ENCODE data around the gene HRH4.

The HRH4 gene

DNA sequence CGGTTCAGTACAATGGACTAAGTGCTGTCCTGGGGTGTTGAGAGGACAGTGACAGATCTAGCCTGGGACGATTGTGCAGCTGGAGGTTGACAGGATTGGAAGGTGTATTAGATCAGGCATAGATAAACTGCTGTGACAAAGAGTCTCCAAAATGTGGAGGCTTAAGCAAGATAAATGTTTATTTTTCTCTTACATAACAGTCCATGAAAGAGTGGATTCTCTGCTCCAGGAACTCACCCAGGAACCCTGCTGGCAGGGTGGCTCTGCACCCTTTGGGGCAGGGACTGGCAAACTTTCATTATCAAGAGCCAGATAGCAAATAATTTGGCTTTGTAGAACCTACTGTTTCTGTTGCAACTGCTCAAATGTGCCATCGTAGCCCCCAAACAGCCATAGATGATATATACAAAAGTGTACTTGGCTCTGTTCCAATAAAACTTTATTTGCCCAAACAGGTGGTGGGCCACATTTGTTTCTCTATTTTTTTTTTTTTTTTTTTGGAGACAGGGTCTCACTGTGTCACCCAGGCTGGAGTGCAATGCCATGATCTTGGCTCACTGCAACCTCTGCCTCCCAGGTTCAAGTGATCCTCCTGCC lies 9.7 kb downstream of the HRH4 start:
- DNase-seq, result no peak

DNA sequence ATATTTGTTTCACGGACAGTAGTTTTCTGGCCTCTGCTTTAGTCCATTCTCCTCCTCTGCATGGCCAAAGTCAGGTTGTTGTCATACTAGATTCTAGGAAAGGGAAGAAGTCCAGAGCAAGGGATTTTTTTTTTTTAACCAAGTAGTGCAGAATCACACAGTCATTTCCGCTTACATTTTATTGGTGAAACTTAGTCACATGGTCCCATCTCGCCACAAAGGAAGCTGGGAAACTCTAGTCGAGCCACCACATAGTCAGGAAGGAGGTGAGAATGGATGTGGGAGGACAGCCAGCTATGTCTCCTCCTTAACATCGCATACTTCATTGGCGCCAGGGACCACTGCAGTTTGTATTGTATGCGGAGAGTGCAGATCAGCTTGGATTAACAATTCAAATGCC lies 10.4 kb downstream of the HRH4 start:
- DNase-seq, result no peak

DNA sequence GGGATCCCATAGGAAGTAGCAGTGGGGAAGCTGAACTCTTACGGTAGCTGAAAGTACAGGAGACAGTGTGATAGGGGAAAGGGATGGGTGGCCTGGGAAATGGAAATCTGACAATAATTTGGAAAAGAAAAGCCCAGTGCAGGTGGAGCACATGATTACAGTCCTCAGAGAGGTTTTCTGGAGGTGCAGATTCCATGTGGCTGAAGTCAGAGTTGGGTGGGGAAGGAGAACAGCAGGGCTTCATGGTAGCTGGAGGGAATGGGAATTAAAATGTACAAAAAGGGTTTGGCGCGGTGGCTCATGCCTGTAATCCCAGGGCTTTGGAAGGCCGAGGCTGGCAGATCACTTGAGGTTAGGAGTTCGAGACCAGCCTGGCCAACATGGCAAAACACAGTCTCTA lies 12.2 kb downstream of the HRH4 start:
- DNase-seq, result no peak

DNA sequence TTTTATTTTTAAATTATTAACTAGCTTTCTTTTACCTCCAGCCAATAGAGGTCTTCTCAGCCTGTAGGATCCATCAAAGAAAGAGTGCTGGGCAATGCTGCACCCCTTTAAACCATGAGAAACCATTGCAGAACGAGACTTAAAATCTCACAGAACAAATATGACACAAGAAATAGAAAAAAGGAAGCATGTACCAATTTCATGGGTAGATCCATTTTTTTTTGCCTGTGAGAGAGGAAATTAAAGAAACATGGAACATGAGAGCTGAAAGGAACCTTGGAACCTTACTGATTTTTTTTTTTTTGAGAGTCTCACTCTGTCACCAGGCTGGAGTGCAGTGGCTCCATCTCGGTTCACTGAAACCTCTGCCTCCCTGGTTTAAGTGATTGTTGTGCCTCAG lies 14.0 kb downstream of the HRH4 start:
- DNase-seq, result no peak

DNA sequence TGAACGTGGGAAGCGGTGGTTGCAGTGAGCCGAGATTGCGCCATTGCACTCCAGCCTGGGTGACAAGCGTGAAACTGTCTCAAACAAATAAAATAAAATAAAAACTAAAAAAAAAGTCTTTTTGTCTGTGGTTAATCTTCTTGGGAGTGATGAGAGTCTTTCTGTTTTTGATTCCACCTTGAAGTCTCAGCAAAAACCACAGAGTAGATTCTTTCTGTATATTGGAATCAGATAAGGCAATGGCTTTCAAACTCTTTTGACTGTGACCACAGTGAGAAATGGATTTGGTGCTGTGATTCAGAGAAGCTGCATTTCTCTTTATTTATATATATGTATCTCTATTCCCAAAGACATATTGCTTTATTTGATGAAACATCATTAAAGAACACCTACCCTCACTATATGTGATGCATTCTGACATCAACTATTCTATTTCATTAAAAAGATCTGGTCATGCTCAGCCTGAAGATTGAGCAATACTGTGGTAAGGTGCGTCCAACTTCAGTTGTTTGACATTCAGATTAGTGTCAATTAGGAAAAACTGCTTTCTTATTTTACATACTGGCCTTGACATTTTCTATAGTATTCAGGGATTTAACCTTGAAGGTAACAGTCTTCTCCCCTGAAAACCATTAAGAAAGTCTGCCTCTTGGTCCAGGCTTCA lies 15.6 kb downstream of the HRH4 start:
- no peak for DNase-seq

DNA sequence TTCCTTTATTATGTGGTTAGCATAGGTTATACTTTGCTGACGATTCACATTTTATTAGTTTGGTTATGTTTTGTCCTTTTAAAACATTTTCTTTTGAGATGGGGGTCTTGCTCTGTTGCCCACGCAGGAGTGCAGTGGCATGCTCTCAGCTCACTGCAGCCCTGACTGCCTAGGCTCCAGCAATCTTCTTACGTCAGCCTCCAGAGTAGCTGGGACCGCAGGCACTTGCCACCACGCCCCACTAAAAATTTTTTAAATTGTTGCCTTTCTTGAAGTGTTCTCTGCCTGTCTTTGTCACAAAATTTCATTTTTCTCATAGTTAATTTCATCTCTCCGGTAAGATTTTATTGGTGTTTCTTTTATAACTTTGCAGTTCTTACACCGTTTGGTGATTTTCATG lies 18.9 kb downstream of the HRH4 start:
- DNase-seq, result no peak

DNA sequence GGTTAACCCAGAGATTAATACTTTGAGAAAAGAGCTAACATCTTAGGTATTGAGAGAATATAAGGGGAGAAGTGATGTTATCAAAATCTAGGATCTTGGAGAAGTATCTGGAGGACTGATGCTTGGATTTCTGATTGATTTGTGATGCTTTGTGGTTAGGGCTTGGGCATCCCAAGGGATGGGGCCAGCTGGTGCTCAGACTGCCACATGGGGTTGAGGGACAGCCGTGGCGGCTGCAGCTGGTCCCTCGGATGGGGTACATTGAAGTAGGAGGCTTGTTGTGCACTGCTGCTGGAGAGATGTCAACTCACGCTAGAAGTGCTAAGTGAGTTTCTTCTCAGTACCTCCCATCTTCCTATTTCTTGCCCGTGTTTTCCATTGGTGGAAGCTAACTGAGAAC lies 22.4 kb downstream of the HRH4 start:
- no peak for DNase-seq

DNA sequence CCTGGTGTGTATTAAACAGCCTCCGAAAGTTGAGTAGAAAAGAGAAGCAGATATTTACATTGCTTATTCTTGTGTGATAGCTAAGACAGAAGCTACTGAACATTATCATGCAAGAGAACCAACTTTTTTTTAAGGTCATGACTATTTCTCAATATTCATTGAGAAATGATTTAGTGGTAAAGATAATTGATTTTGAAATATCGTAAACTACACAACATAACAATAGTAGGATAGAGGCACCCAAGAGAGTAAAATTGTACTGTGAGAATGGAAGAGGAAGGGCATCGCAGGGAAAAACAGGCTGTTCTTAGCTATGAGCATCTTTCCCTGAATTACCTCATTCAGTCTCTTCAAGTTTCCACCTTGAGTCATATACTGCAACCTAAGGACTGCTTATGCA lies 25.2 kb downstream of the HRH4 start:
- DNase-seq, result no peak

DNA sequence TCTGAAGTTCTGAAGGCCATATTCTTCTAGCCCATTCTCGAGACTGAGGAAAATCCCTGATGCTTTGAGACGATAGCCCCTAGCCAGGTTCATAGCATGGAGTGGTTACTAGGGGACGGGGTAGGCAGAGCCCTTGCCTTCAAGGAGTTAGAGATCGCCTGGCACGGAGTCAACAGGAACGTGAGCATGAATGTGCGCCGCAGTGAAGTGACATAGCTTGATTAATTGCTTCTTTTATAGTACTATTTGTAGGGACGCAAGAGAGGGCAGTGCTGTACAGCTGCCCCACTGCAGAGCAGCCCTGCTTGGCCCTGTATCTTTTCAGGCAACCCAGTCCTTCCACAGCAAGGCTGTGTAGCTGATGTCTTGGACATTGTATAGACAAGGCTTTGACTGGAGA lies 26.2 kb downstream of the HRH4 start:
- DNase-seq, result no peak

DNA sequence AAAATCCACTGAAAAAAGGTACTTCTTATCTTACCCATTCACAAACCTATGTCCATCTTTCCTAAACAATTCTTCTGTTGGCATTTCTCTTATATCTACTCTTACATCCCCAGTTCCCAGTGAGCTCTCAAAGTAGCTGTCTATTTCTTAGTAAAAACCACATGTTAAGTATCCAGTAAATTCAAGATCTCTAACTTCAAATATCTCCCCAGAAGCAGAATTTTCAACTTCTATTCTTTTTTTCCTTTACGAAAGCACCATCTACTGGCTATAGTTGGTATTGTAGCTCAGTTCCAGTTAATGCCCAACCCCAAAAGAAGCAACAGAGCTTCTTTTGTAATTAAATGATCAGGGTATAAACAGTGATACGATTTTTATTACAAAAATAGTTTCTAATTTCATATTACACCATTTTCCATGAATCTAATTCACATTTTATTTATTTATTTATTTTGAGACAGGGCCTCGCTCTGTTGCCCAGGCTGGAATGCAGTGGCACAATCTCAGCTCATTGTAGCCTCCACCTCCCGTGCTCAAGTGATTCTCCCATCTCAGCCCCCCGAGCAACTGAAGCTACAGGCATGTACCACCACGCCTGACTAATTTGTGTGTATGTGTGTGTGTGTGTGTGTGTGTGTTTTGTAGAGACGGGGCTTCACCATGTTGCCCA lies 28.5 kb downstream of the HRH4 start:
- peak; percentile 32 for DNase-seq

DNA sequence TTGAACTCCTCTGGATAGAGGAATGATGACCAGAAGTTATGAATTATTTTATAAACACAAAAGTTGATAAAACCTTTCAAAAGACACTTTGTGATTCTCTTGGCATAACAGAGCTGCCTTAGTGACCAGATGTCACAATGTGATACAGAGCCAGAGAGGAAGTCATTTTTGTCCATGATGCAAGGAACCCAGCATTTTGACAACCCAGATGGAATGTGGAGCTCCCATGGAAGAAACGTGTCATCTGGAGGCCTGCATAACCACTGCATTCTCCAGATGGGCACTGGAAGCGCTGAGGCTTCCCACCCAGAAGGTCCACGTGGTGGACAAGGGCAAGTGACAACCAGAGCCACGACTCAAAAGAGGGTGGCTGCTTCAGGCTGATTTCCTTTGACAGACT lies 30.1 kb downstream of the HRH4 start:
- DNase-seq, result no peak

DNA sequence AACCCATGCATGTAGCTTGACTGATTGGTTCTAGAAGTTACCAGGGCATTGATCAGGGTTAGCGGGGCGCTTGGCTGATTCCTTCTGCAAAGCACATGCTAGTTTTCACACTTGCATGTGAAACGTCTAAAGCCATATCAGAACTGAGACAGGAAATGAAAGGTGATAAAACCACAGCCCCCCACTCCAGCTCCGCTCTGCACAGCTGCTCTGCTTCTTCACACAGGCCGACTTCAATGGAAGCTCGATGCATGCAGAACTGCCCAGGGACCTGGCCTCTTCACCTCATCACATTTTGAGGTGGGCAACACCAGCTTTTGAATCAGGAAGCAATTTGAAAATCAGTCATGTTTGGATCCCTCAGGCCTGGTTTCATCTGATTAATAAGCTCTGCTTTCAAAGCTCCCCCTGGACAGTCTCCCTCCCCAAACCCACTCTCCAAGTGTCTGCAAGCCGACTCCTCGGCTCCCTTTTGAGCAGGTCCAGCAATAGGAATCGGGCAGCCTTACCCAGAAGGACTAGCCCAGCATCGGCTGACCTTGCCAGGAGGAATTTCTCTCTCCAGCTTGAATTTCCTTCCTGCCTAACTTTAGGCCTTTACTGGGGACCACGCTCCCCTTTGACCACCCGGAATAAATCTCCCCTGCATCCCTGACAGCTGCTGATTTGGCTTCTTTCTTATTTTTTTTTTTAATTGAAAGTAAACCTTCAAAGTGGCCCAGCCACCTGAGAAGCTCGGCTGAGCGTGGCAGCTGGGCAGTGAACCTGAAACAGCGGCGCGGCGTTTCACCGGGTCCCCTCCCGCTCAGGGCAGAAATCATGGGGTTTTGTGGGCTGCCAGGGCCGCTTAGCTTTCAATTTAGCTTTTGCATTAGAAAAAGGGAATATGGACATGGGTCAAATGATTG lies 31.7 kb downstream of the HRH4 start:
- DNase-seq, result no peak

DNA sequence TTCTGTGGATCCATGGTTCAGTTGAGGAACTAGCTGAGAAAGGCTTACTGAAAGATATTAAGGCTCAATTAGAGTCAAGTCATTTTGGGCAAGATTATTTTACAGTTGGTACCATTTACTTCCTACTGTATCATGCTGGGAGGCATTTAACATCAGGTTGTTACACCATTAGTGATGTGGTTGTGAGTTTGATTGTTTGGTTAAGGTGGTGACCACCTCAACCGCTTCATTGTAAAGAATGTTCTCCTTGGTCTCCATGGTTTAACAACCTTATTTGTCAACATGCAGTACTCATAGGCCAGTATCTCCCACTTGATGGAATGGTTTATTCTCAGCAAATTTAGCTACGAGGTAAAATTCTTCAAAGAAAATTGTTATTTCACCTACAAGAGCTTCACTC lies 34.1 kb downstream of the HRH4 start:
- no peak for DNase-seq

DNA sequence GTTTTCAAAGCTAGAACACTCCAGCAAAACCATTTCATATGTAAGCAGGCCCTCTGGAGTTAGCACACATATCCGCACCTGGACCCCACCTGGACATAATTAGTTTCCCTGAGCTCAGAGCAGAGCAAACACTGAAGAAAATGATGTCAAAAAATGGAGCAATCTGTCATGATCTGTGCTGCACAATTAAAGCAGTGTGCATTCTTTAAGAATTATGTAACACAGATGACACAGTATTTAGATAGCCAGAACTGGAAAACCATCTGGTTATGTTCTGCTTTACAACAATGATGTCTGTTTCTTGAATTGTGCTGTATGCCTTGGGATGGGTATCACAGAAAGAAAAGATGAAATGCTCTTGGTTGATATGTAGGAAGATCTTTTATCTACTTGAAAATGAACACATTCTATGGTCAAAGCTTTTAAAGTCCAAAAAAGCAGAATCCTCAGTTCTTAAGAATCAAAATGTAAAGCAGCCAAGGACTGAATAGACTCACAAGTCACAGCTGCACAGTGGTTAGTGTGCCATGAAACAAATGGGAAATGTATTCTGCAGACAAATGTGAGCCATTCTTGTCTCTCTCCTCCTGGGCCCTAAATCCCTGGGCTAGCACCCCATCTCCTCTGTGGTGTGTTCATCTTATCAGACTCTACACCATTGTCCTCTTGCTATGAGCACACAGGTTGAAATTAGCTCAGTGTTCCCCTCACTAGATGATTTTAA lies 36.8 kb downstream of the HRH4 start:
- no peak for DNase-seq

DNA sequence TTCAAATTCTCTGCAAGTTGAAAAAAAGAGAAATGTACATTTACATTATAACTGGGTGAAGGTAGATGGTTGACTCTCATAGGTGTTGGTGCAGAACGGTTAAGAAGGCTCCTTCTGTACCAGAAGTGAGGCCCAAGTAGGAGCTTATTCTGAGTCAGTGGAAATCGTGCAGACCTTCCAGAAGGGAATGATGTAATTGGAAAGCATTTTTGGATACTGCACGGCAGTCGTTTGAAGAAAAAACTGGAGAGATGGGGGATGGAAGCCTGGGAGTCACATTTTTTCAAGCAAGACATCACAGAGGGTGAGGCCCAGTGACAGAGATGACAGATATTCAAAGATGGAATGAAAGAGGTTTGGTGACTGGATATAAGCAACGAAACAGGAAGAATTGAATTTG lies 39.4 kb downstream of the HRH4 start:
- DNase-seq, result no peak

DNA sequence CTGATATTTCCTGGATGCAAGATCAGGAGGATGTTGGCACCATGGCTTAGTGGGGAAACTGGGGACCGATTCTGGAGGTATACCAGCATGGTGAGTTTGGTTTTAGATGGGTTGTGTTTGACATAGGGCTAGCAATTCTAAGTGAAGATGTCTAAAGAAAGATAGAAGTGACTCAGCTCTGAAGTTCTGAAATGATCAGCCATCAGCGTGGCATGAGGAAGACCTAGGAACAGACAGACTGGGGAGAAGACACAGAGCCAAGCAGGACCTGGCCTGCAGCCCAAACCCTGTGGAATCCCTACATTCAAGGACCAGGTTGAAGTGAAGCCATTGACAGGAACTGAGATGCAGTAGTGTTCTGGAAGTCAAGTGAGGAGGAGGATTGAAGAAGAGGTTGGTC lies 39.8 kb downstream of the HRH4 start:
- no peak for DNase-seq

DNA sequence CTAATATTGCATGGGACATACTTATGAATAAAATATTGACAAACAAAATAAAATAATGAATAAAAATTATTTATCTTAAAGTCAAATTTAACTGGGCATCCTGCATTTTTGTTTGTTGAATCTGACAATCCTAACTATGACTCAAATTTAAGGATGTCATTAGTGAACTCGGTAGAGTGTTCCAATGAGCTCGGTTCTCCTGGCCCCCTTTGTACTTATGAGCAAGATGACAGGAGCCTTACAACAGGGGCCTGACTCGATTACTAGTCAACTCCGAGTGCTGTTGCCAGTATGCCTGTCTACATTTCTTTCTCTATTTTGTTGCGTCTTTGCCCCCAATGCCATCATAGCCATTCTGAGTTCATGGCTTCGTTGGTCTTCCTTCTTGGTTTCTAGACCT lies 40.3 kb downstream of the HRH4 start:
- DNase-seq, result no peak

DNA sequence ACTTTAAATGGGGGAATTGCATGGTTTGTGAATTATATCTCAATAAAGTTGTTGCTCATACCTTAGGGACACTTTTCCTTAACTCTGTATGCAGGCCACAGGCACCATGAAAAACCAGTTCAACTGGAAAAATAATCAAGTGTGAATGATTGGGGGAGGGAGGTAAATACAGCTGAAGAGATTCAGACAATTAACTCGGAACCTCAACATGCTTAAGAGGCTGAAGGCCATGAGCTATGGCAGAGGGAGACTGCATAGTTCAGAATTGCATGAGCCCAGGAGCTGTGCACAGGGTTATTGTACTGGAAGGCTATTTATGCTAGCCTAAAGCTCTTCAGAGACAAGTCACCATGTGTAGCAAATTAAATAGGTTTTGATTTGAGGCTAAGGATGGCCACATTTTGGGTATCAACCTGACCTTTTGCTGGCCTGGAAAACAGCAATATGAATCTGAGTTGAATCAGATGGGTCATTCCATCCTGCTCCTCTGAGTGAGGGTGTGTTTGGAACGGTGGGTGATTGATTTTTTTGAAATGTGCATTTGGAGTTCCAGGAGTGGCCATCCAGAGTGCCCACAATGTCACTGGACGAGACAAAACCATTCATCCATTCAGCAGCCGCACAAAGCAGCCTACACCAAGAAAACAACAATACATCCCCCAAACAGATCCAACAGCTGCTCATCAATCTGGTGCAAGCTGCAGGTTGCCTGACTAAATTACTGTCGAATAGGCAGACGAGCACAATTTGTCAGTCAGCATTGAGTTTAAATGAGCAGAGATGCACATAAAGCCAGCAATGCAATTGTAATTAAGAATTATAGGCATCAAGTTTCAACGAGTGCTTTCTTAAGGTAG lies 42.5 kb downstream of the HRH4 start:
- no peak for DNase-seq

DNA sequence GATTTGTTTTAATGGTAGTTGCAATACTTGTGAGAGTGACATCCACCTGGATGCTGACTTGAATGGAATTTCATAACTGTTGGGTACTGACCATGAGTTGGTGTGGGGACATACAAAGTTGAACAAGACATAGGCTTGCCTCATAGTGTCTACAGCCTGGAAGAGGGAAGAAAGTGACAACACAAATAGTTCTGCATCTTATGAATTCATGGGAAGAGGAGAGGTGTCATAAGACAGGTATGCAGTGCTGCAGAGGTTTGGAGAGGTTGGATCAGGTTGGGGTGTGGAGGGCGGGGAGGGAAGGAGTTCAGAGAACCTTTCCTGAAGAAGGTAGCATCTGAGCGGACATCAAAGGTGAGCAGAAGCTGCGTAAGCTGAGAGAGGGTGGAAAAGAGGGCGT lies 44.0 kb downstream of the HRH4 start:
- DNase-seq, result no peak

DNA sequence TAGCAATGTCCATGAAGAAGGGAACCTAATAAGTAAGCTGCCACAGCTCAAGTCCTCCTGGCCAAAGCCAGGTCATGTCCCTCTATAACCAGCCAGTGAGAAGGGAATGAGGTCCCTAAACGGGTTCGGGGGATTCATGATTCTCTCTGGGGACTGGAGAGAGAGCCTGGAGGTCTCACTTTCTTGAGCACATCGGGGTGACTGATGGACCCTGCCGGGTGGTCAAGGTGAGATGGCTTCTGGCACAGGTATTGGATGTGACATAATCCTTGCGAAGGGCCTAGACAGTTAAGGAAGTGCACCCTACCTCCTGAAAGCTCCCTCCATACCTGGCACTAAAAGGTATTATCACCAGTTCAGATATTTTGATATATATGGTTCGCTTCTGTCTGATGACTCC lies 45.7 kb downstream of the HRH4 start:
- DNase-seq, result no peak

DNA sequence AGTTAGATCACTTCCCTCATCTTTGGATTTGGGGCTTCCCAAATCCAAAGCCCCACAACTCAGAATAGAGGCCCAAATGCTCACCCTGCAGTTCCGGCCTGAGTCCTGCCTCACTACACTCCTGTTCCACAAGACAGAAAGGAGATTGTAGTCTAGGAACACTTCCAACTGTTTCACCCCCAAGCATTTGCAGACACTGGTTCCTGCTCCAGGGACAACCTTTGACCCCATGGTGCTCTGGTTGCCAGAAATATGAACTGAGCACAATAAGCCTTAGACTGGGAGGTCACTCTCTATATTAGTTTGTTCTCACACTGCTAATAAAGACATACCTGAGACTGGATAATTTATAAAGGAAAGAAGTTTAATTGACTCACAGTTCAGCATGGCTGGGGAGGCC lies 49.0 kb downstream of the HRH4 start:
- no peak for DNase-seq

DNA sequence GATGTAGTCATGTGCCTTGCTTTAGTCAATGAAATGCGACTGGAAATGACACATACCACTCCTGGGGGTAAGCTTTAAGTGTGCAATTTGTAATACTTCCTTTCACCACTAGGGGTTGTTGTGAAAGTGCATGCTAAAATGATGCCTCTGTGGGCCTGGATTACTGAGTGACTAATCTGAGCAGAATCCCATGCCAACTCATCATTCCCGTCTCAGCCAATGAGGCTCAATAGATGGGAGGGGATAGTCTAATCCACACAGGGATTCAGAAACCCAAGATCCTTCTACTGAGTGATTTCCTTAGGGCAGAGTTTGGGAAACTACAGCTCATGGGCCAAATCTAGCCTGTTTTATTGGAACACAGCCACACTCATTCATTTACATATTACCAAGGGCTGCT lies 54.0 kb downstream of the HRH4 start:
- no peak for DNase-seq

Measured in NCI-H1105 (cell line).